ENCODE results near the gene PSMG2. TPM values are rescaled to one million over a fixed set of nuclear protein-coding genes. Genes with fewer than 3 reads are reported as not detected.

PSMG2 gene
- total and polyA plus RNA-seq, 9 of the 15 experiments (the other 6 are each of a cell fraction or from before 2014, with no cell fraction given) = 59.9 to 271 (median 111) TPM

DNA sequence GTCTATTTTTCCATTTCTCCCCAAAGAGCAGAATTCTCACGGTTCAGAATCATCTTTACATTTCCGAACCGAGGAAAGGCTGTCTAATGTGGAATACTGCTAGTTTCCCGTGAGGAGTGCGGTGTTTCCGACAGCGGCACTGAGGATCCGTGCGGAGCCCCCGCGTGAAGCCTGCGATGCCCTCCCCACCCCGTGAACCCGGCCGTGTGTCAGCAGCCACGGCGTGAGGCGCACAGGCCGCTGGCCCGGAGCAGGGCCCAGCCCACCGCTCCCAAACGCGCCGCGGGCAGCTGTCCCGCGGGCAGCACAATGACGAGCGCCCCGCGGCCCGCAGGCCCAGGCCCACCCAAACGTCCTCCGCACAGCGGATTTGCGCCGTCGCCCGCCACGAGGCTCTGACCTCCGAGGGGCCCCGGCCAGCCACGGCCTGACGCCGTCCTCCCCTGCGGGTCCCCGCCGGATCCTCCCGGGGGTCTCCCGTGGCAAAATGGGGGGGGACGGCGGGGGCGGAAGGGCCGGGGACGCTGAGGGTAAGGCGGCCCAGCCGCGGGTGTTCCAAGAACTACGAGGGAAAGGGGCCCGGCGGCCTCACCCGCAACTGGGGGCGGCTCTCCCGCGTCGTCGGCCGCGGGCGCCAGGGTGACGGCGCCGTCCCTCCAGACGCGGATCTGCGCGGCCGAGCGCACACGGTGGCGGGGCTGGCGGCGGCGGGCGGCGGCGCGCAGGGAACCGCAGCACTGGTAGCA is 45.7 kb upstream of the PSMG2 start:
- ATAC-seq (peak; percentile 83), DNase-seq (ENCODE audit: extremely low read depth in 1 of 4, low spot score in 3 of 4) (peak; percentile 54 to 61 (median 56)), FAIRE-seq (no peak)
- H3K4me3 ChIP-seq = peak overlapping the region; percentile 60
- no peaks in the 10 kb centered on the region for H3K9me1 ChIP-seq (ENCODE audit: control insufficient read depth, insufficient read depth, low read length)
- H3K4me2 ChIP-seq (ENCODE audit: insufficient read depth, low read length) = peak overlapping the region; percentile 81
- no peaks in the 10 kb centered on the region for H3K36me3 ChIP-seq (ENCODE audit: control insufficient read depth, insufficient read depth, low read length)
- peak overlapping the region; percentile 80 for H3K27ac ChIP-seq (ENCODE audit: extremely low read depth, low read depth, low read length)
- H3K9me3 ChIP-seq (replicated peaks; ENCODE audit: control insufficient read depth, insufficient read depth, low read depth, low read length) = no peaks in the 10 kb centered on the region
- intact Hi-C loops (cut with micrococcal nuclease) = loop anchor here (5.0 to 10.0 kb wide), 2 partner anchors 115 to 182 kb away; no protein-coding TSS in a partner anchor
- CTCF ChIA-PET (ENCODE audit: low intra/inter-chr PET ratio) = interaction anchor here (0.5 to 1.9 kb wide), 3 partner anchors 13 to 266 kb away, joined by 3 to 5 read pairs (median 3); no protein-coding TSS in a partner anchor
- H3K9ac ChIP-seq (ENCODE audit: insufficient read depth in 1 of 2, low read depth in 2 of 2, low read length in 2 of 2) = peak overlapping the region; percentile 77 to 97
- in situ Hi-C loops (cut with MboI) = no loop called here
- POLR2A ChIA-PET = interaction anchor here (1.0 kb wide), 1 partner anchor 281 kb away, joined by 3 read pairs; the partner anchor contains the start of gene AFG3L2
- H3K27me3 ChIP-seq (ENCODE audit: control insufficient read depth in 2 of 2, insufficient read depth in 2 of 2, low read length in 2 of 2) = no peaks in the 10 kb centered on the region
- H4K20me1 ChIP-seq (replicated peaks; ENCODE audit: control insufficient read depth, insufficient read depth, low read length) = peaks cover 7% of the 10 kb centered on the region; the same call in 1 of the 2 replicates
- 2% methylated on average over 33 of the region's 89 CpGs for WGBS (ENCODE audit: insufficient coverage, low coverage, missing lambda C conversion rate)
- BruUV-seq (replicated peaks) = no TSS peak
- peaks cover 45% of the 10 kb centered on the region for H3K79me2 ChIP-seq (ENCODE audit: control insufficient read depth, insufficient read depth, low read length)
- peak overlapping the region; percentile 70 for H2AFZ ChIP-seq (ENCODE audit: low read depth, low read length)
- peaks cover 15 to 16% of the 10 kb centered on the region in 2 experiments; a peak in 4 of 5 replicates for H3K4me1 ChIP-seq (replicated peaks in 1 of 2; ENCODE audit: control insufficient read depth in 2 of 2, insufficient read depth in 2 of 2, low read length in 2 of 2)
- TF ChIP-seq ZNF584 (CRISPR knock-in tag; IDR thresholded peaks at IDR 0.05; ENCODE audit: low read depth) = no peak
- no peak for TF ChIP-seq RBM39 (optimal IDR thresholded peaks at IDR 0.05; ENCODE audit: low read depth, low read length)
- no peak for TF ChIP-seq MAFK (IDR thresholded peaks at IDR 0.05; ENCODE audit: low read length)
- peak; percentile 43; the same call in 1 of the 2 replicates for TF ChIP-seq PHF8 (IDR thresholded peaks at IDR 0.05; ENCODE audit: borderline replicate concordance, low read length)
- TF ChIP-seq, protein P1, sequence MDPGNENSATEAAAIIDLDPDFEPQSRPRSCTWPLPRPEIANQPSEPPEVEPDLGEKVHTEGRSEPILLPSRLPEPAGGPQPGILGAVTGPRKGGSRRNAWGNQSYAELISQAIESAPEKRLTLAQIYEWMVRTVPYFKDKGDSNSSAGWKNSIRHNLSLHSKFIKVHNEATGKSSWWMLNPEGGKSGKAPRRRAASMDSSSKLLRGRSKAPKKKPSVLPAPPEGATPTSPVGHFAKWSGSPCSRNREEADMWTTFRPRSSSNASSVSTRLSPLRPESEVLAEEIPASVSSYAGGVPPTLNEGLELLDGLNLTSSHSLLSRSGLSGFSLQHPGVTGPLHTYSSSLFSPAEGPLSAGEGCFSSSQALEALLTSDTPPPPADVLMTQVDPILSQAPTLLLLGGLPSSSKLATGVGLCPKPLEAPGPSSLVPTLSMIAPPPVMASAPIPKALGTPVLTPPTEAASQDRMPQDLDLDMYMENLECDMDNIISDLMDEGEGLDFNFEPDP (CRISPR knock-in tag; IDR thresholded peaks at IDR 0.05) = no peak
- no peak for TF ChIP-seq MBD1 (CRISPR knock-in tag; IDR thresholded peaks at IDR 0.05)
- no peak for TF ChIP-seq ETS2 (tag; IDR thresholded peaks at IDR 0.05; ENCODE audit: borderline replicate concordance, poor library complexity, severe bottlenecking)
- no peak for TF ChIP-seq SNAPC5 (CRISPR knock-in tag; IDR thresholded peaks at IDR 0.05)
- no peak for TF ChIP-seq GABPA (tag; conservative IDR thresholded peaks at IDR 0.05; ENCODE audit: low read depth)
- no peak for TF ChIP-seq PHTF2 (CRISPR knock-in tag; IDR thresholded peaks at IDR 0.05)
- TF ChIP-seq ELF1 (tag; IDR thresholded peaks at IDR 0.05) = no peak
- TF ChIP-seq, protein P2, sequence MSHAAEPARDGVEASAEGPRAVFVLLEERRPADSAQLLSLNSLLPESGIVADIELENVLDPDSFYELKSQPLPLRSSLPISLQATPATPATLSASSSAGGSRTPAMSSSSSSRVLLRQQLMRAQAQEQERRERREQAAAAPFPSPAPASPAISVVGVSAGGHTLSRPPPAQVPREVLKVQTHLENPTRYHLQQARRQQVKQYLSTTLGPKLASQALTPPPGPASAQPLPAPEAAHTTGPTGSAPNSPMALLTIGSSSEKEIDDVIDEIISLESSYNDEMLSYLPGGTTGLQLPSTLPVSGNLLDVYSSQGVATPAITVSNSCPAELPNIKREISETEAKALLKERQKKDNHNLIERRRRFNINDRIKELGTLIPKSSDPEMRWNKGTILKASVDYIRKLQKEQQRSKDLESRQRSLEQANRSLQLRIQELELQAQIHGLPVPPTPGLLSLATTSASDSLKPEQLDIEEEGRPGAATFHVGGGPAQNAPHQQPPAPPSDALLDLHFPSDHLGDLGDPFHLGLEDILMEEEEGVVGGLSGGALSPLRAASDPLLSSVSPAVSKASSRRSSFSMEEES (CRISPR knock-in tag; IDR thresholded peaks at IDR 0.05) = no peak
- TF ChIP-seq EP300 (IDR thresholded peaks at IDR 0.05; ENCODE audit: low read length) = no peak
- no peak for TF ChIP-seq CBX1 (IDR thresholded peaks at IDR 0.05; ENCODE audit: low read depth)
- TF ChIP-seq ETV6 (IDR thresholded peaks at IDR 0.05; ENCODE audit: borderline replicate concordance in 1 of 2, low read depth in 2 of 2, low read length in 1 of 2) = no peak
- TF ChIP-seq ETV6 (CRISPR knock-in tag; IDR thresholded peaks at IDR 0.05; ENCODE audit: borderline replicate concordance) = no peak
- no peak for TF ChIP-seq NCOR1 (IDR thresholded peaks at IDR 0.05)

Measured in K562 (cell line).